K562 (cell line): Measurements from ENCODE around the gene BMP6. TPM values are rescaled to one million over a fixed set of nuclear protein-coding genes. Genes with fewer than 3 reads are reported as not detected.
A peak's percentile ranks its signal among the peaks of the same experiment; 100 is the strongest.

Experiments used
- ARID4B ChIP-seq: sonication (generic); formaldehyde crosslinking; IDR thresholded peaks from 2 replicates; pipeline ENCODE4 v1.8.0; 2022; ENCODE audit warnings: mild to moderate bottlenecking, missing genetic modification reagents
- CBX5 ChIP-seq: IDR thresholded peaks from 2 replicates; pipeline ENCODE4 v1.6.1; 2014; ENCODE audit warnings: low read depth, borderline replicate concordance
- CREB1 ChIP-seq, 2 experiments: sonication (generic) in 1 of 2; formaldehyde crosslinking in 1 of 2; IDR thresholded peaks; 2 replicates each; pipeline versions ENCODE4 v1.6.1 to v1.8.0; 2012 to 2022; ENCODE audit warnings: inconsistent platforms in 1 of 2, mild to moderate bottlenecking in 1 of 2, missing genetic modification reagents in 1 of 2, moderate library complexity in 1 of 2
- ELF1 ChIP-seq: fragments of 200-800 bp; sonication (Bioruptor generic); IDR thresholded peaks from 2 replicates; pipeline ENCODE4 v1.6.1; 2016; ENCODE audit warnings: missing genetic modification characterization, missing compliant biosample characterization
- ETV6 ChIP-seq, 3 experiments: fragments of 150-350 bp in 1 of 3; sonication (generic) in 1 of 3; formaldehyde crosslinking in 1 of 3; IDR thresholded peaks; 2 replicates each; pipeline versions ENCODE4 v1.6.1 to v1.8.0; 2014 to 2022; ENCODE audit warnings: borderline replicate concordance in 2 of 3, low read depth in 2 of 3, antibody characterized with exemption in 1 of 3, low read length in 1 of 3, mild to moderate bottlenecking in 1 of 3, missing genetic modification reagents in 1 of 3
- HDAC6 ChIP-seq: IDR thresholded peaks from 2 replicates; pipeline ENCODE4 v1.6.1; 2012; ENCODE audit warnings: low read depth, mild to moderate bottlenecking, control low read depth, inconsistent platforms, low read length, moderate library complexity
- HMGN3 ChIP-seq: IDR thresholded peaks from 2 replicates; pipeline ENCODE4 v1.6.1; 2011; ENCODE audit warnings: borderline replicate concordance, low read depth, mild to moderate bottlenecking, mixed read lengths, low read length; ENCODE audit not compliant: insufficient read length; ENCODE audit errors: extremely low read depth
- NR2F6 ChIP-seq: fragments of 450-650 bp; formaldehyde crosslinking; IDR thresholded peaks from 2 replicates; pipeline ENCODE4 v1.4.0; 2020; ENCODE audit warnings: mild to moderate bottlenecking
- PBX2 ChIP-seq, 2 experiments: IDR thresholded peaks in 1 of 2; conservative IDR thresholded peaks in 1 of 2; 2 replicates each; pipeline ENCODE4 v1.6.1; 2016; ENCODE audit warnings: low read depth in 2 of 2, mild to moderate bottlenecking in 1 of 2, missing compliant biosample characterization in 1 of 2, missing genetic modification characterization in 1 of 2, moderate library complexity in 1 of 2
- POLR2G ChIP-seq: fragments of 200-400 bp; formaldehyde crosslinking; IDR thresholded peaks from 2 replicates; pipeline ENCODE4 v1.6.1; 2017; ENCODE audit warnings: low read depth, mild to moderate bottlenecking, antibody characterized with exemption, low read length, moderate library complexity
- PPARD ChIP-seq: fragments of 250-450 bp; sonication (Bioruptor Pico); IDR thresholded peaks from 2 replicates; pipeline ENCODE4 v1.8.0; 2022; ENCODE audit warnings: inconsistent platforms, mild to moderate bottlenecking, moderate library complexity
- SIN3A ChIP-seq, 2 experiments: fragments of 150-350 bp in 1 of 2; IDR thresholded peaks; 2 replicates each; pipeline ENCODE4 v1.6.1; 2011 to 2016; ENCODE audit warnings: borderline replicate concordance in 2 of 2, low read depth in 2 of 2, low read length in 2 of 2, mild to moderate bottlenecking in 2 of 2, moderate library complexity in 2 of 2; ENCODE audit not compliant: control insufficient read depth in 1 of 2
- SMARCC2 ChIP-seq: fragments of 450-650 bp; IDR thresholded peaks from 2 replicates; pipeline ENCODE4 v1.6.1; 2017; ENCODE audit warnings: antibody characterized with exemption, moderate library complexity, mild to moderate bottlenecking, low read depth
- SOX6 ChIP-seq: fragments of 450-650 bp; IDR thresholded peaks from 2 replicates; pipeline ENCODE4 v1.6.1; 2014; ENCODE audit warnings: mild to moderate bottlenecking
- ZBED1 ChIP-seq: IDR thresholded peaks from 2 replicates; pipeline ENCODE4 v1.6.1; 2014
- ZNF311 ChIP-seq: fragments of 250-450 bp; sonication (Bioruptor Pico); IDR thresholded peaks from 2 replicates; pipeline ENCODE4 v1.4.0; 2020; ENCODE audit warnings: mild to moderate bottlenecking, moderate library complexity
- ZNF830 ChIP-seq: fragments of 250-450 bp; sonication (Bioruptor Pico); IDR thresholded peaks from 2 replicates; pipeline ENCODE4 v1.5.0; 2021; ENCODE audit warnings: mild to moderate bottlenecking
- polyA plus RNA-seq, 8 experiments: library from polyadenylated mRNA; depleted of rRNA in 4 of 8; stranded (reverse) in 5 of 8; unstranded in 3 of 8; fragments of >200 nt; fragmentation: Nextera tagmentation in 2 of 8; fragmentation: Illumina TruSeq in 1 of 8; extraction: Ambion mirVana in 2 of 8; extraction: Trizol in 1 of 8; gene quantifications; 2 replicates each; pipeline versions ENCODE4 v1.2.1 to v1.2.3, GENCODE V29; 2011 to 2014; ENCODE audit warnings: inconsistent platforms in 1 of 8, missing spikeins in 1 of 8
- total RNA-seq, 7 experiments: library from RNA; depleted of rRNA in 6 of 7; stranded (reverse); fragments of >200 nt in 6 of 7; fragmentation: Illumina TruSeq in 2 of 7; extraction: Trizol in 2 of 7; gene quantifications; 2 replicates each; pipeline versions ENCODE4 v1.2.1 to v1.2.3, GENCODE V29; 2011 to 2021; ENCODE audit warnings: low replicate concordance in 1 of 7
- TF ChIP-seq, protein P1 (sequence below), 2 experiments: fragments of 250-450 bp in 1 of 2; fragments of 450-650 bp in 1 of 2; sonication (Bioruptor Pico) in 1 of 2; IDR thresholded peaks; 2 replicates each; pipeline versions ENCODE4 v1.6.1 to v1.8.0; 2016 to 2021; ENCODE audit warnings: mild to moderate bottlenecking in 2 of 2, moderate library complexity in 2 of 2, missing compliant biosample characterization in 1 of 2, missing genetic modification characterization in 1 of 2

BMP6 gene
- total and polyA plus RNA-seq, 9 of the 15 experiments (the other 6 are each of a cell fraction or from before 2014, with no cell fraction given), result 0.01 to 0.13 (median 0.06) TPM; not detected in 3

DNA sequence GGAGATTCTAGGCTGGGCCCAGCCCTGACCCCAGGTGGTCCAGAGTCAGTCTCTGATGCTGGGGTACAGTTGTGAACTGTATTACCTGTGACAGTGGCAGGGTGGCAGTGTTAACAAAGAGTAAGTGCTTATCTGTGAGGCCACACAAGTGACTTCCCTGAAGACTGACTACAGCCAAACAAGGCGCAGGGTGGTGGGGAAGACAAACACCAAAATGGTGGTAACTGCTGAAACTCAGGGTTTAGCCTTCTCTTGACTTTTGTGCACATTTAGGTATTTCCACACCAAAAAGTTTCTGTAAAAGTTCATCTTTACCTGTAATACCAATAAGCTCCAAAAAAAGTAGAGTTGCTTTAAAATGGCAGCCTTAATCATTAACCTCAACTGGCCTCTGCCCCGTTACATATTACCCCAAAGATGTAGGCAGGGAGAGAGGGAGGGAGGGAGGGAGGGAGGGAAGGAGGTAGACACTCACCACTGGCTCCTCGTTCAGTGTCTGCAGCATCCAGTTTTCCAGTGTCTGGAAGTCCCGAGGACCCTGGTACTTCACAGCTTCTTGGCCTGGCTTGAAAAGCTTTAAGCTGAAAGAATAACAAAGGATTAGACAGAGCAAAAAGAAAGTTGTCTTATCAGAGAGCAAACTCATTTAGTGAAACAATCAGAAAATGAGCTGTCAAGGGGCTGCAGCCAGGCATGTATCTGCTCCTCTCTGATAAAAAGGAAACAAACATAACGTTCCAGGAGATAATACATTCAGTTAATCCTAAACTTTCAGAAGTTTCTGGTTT, 173.4 kb downstream of the BMP6 start (continued):
- TF ChIP-seq ARID4B (CRISPR knock-in tag), result no peak
- TF ChIP-seq SIN3A (IDR thresholded peaks at IDR 0.05; ENCODE audit: borderline replicate concordance in 2 of 2, control insufficient read depth in 1 of 2, low read depth in 2 of 2, low read length in 2 of 2), result no peak
- TF ChIP-seq CBX5, result no peak
- TF ChIP-seq HMGN3, result peak; percentile 58
- peak; percentile 92 for TF ChIP-seq SMARCC2
- peak; percentile 37; the same call in 1 of the 2 replicates for TF ChIP-seq CREB1 (IDR thresholded peaks at IDR 0.05)
- no peak for TF ChIP-seq CREB1 (CRISPR knock-in tag; IDR thresholded peaks at IDR 0.05)
- TF ChIP-seq ZNF830, result no peak
- TF ChIP-seq HDAC6, result no peak
- TF ChIP-seq PPARD (CRISPR knock-in tag), result no peak
- no peak for TF ChIP-seq POLR2G
- TF ChIP-seq NR2F6 (CRISPR knock-in tag), result no peak
- TF ChIP-seq ZNF311 (CRISPR knock-in tag), result no peak
- peak; percentile 49; the same call in 1 of the 2 replicates for TF ChIP-seq ELF1 (tag)
- no peak; the same call in 1 of the 2 replicates for TF ChIP-seq ZBED1
- TF ChIP-seq, protein P1, sequence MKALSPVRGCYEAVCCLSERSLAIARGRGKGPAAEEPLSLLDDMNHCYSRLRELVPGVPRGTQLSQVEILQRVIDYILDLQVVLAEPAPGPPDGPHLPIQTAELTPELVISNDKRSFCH (CRISPR knock-in tag; IDR thresholded peaks at IDR 0.05), result no peak
- TF ChIP-seq, protein P1 (tag; IDR thresholded peaks at IDR 0.05), result no peak
- no peak for TF ChIP-seq PBX2 (CRISPR knock-in tag; IDR thresholded peaks at IDR 0.05; ENCODE audit: low read depth)
- peak; percentile 70 for TF ChIP-seq PBX2 (tag; conservative IDR thresholded peaks at IDR 0.05; ENCODE audit: low read depth)
- peak; percentile 100 for TF ChIP-seq SOX6
- TF ChIP-seq ETV6 (IDR thresholded peaks at IDR 0.05; ENCODE audit: borderline replicate concordance in 1 of 2, low read depth in 2 of 2, low read length in 1 of 2), result no peak
- TF ChIP-seq ETV6 (CRISPR knock-in tag; IDR thresholded peaks at IDR 0.05; ENCODE audit: borderline replicate concordance), result no peak
